ENCODE results near the gene GGNBP2.

GGNBP2 gene

DNA sequence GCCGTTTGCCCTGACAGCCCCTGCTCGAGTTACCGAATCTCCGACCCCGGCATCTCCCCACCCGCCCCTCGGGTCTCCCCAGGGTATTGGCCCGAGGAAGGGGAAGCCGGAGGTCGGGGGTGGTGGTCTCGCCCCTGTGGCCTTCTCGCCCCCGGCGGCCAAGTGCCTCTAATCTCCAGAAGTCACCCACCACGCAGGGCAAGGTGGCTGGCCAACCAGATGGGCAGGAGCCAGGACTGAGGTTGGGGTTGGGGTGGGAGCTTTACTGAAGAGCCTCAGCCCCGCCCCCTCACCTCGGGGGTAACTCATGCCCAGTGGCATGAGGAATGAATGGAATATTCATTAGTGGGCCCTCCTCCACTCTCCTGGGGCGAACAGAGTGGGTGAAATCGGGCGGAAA is 47.6 kb downstream of the GGNBP2 start:
- H3K4me3 ChIP-seq (ENCODE audit: low read depth, low read length): peak overlapping the region; percentile 86
- H2AFZ ChIP-seq (ENCODE audit: insufficient read depth, low read length, poor library complexity): peak overlapping the region; percentile 98
- H3K18ac ChIP-seq (ENCODE audit: low read length): peak overlapping the region; percentile 14
- no peak overlapping the region for H2AK5ac ChIP-seq (ENCODE audit: low read length)
- H3K9ac ChIP-seq (ENCODE audit: low read length): no peak overlapping the region
- H2BK12ac ChIP-seq (ENCODE audit: low read length): no peak overlapping the region
- peak overlapping the region; percentile 79 for H3K14ac ChIP-seq (ENCODE audit: low read length)
- no peak overlapping the region for H2BK5ac ChIP-seq (ENCODE audit: low read depth, low read length, poor library complexity)
- peaks cover 4% of the 10 kb centered on the region for H3K79me1 ChIP-seq (ENCODE audit: low read length)
- H3K4me1 ChIP-seq (ENCODE audit: control insufficient read depth in 1 of 2, insufficient read depth in 2 of 2, low read length in 2 of 2): peaks cover 19 to 20% of the 10 kb centered on the region in 2 experiments
- no peak overlapping the region for H4K12ac ChIP-seq (ENCODE audit: low read depth, low read length)
- H3K9me3 ChIP-seq (ENCODE audit: insufficient read depth, low read depth, low read length): no peaks in the 10 kb centered on the region
- no peaks in the 10 kb centered on the region for H3K27me3 ChIP-seq (ENCODE audit: insufficient read depth, low read length)
- WGBS (ENCODE audit: extremely low coverage, insufficient coverage, insufficient read length): no CpG with 5 or more reads among the region's 20 CpGs
- peak overlapping the region; percentile 71 for H4K91ac ChIP-seq (ENCODE audit: low read depth, low read length)
- H3K4me2 ChIP-seq (ENCODE audit: low read length): peak overlapping the region; percentile 70
- peaks cover 6 to 11% of the 10 kb centered on the region in 2 experiments for H3K36me3 ChIP-seq (ENCODE audit: control insufficient read depth in 1 of 2, insufficient read depth in 2 of 2, low read length in 2 of 2)
- H3K4ac ChIP-seq (ENCODE audit: low read depth, low read length): peak overlapping the region; percentile 85
- H4K8ac ChIP-seq (ENCODE audit: low read depth, low read length): peak overlapping the region; percentile 6
- H3K23ac ChIP-seq (ENCODE audit: low read length): no peak overlapping the region
- H3K27ac ChIP-seq (ENCODE audit: low read depth, low read length): no peak overlapping the region
- H2BK120ac ChIP-seq (ENCODE audit: insufficient read depth, low read length, poor library complexity): no peak overlapping the region
- no peak for DNase-seq
- H3K79me2 ChIP-seq (ENCODE audit: control insufficient read depth, insufficient read depth, low read length, poor library complexity): peaks cover 5% of the 10 kb centered on the region

DNA sequence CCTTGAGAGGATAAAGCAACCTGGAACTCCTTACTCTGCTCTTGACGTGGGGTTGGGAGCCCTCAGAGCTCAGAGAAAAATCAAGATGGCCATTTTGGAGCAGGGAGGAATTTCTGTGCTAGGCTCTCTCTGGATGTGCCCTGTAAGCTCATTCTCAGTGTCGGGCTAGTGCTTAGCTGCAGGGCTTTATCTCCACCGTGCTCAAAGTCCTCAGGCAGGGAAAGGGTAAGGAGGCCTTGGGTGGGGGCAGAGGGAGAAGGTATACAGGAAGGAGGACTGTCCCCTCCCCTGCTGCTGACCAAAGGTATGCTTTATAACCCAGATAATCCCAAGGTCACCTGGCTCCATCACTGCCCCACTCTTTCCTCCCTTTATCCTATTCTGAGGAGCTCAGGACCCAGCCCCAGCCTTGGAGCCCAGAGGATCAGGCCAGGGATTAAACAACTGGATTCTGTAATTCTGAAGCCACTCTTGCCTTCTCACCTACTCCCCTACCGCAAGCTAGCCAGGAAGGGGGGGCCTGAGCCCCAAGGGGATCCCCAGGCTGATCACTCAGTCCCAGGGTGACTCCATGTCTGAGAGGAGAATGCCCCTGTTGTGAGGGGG is 48.1 kb downstream of the GGNBP2 start:
- Histone ChIP-seq H4K12ac (ENCODE audit: low read depth, low read length) (no peak overlapping the region), H2BK120ac (ENCODE audit: insufficient read depth, low read length, poor library complexity) (peak overlapping the region; percentile 14), H2BK5ac (ENCODE audit: low read depth, low read length, poor library complexity) (no peak overlapping the region), H4K91ac (ENCODE audit: low read depth, low read length) (no peak overlapping the region), H2AFZ (ENCODE audit: insufficient read depth, low read length, poor library complexity) (peak overlapping the region; percentile 39), H2BK12ac (ENCODE audit: low read length) (peak overlapping the region; percentile 1), H3K9ac (ENCODE audit: low read length) (peak overlapping the region; percentile 11), H4K8ac (ENCODE audit: low read depth, low read length) (peak overlapping the region; percentile 6), H3K27me3 (ENCODE audit: insufficient read depth, low read length) (no peaks in the 10 kb centered on the region), H2AK5ac (ENCODE audit: low read length) (peak overlapping the region; percentile 40), H3K4me2 (ENCODE audit: low read length) (peak overlapping the region; percentile 70), H3K14ac (ENCODE audit: low read length) (peak overlapping the region; percentile 40), H3K4me3 (ENCODE audit: low read depth, low read length) (peak overlapping the region; percentile 86), H3K36me3 (ENCODE audit: control insufficient read depth in 1 of 2, insufficient read depth in 2 of 2, low read length in 2 of 2) (peaks cover 4 to 8% of the 10 kb centered on the region in 2 experiments), H3K27ac (ENCODE audit: low read depth, low read length) (no peak overlapping the region), H3K79me2 (ENCODE audit: control insufficient read depth, insufficient read depth, low read length, poor library complexity) (peaks cover 5% of the 10 kb centered on the region), H3K4ac (ENCODE audit: low read depth, low read length) (no peak overlapping the region), H3K79me1 (ENCODE audit: low read length) (peaks cover 4% of the 10 kb centered on the region), H3K9me3 (ENCODE audit: insufficient read depth, low read depth, low read length) (no peaks in the 10 kb centered on the region), H3K23ac (ENCODE audit: low read length) (no peak overlapping the region), H3K18ac (ENCODE audit: low read length) (peak overlapping the region; percentile 14), H3K4me1 (ENCODE audit: control insufficient read depth in 1 of 2, insufficient read depth in 2 of 2, low read length in 2 of 2) (peaks cover 19 to 20% of the 10 kb centered on the region in 2 experiments)
- WGBS (ENCODE audit: extremely low coverage, insufficient coverage, insufficient read length): no CpG with 5 or more reads among the region's 4 CpGs
- no peak for DNase-seq

DNA sequence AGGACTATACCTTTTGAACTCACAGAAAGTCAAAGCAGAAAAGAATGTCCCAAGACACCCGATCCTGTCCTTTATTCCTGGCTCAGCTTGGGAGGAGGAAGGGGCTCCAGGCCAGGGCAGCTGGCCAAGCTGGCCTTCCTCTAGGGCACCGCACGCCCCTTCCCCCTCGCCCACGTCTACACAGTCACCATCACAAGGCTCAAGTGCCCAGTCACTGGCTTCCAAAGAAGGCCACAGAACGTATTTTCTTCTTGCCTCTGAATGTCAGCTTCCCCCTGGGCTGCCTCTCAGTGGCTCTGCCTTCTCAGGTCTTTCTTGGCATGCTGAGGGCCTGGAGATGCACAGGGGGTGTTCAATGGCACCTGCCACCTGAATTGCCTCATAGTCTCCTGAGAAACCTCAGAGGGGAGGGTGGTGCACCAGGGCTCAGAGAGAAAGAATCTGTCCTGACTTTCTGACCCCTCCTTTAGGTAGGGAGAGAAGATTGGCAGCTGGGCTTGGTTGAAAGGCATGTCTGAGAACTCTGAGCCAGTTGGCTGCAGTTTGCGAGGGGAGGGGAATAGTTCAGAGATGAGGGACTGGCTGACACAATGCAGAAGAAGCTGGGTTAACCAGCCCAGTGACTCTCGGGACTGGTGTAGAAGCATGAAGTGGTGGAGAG is 49.1 kb downstream of the GGNBP2 start:
- H3K23ac ChIP-seq (ENCODE audit: low read length): no peak overlapping the region
- no peak overlapping the region for H3K18ac ChIP-seq (ENCODE audit: low read length)
- peaks cover 5% of the 10 kb centered on the region for H3K79me2 ChIP-seq (ENCODE audit: control insufficient read depth, insufficient read depth, low read length, poor library complexity)
- H3K4me3 ChIP-seq (ENCODE audit: low read depth, low read length): no peak overlapping the region
- no peak overlapping the region for H2AFZ ChIP-seq (ENCODE audit: insufficient read depth, low read length, poor library complexity)
- H2AK5ac ChIP-seq (ENCODE audit: low read length): no peak overlapping the region
- WGBS (ENCODE audit: extremely low coverage, insufficient coverage, insufficient read length): no CpG with 5 or more reads among the region's 8 CpGs
- H3K9me3 ChIP-seq (ENCODE audit: insufficient read depth, low read depth, low read length): no peaks in the 10 kb centered on the region
- peaks cover 4% of the 10 kb centered on the region for H3K79me1 ChIP-seq (ENCODE audit: low read length)
- DNase-seq: peak; percentile 85 to 92
- no peak overlapping the region for H3K4ac ChIP-seq (ENCODE audit: low read depth, low read length)
- no peak overlapping the region for H2BK12ac ChIP-seq (ENCODE audit: low read length)
- H2BK120ac ChIP-seq (ENCODE audit: insufficient read depth, low read length, poor library complexity): no peak overlapping the region
- H4K91ac ChIP-seq (ENCODE audit: low read depth, low read length): no peak overlapping the region
- H3K9ac ChIP-seq (ENCODE audit: low read length): no peak overlapping the region
- H3K4me2 ChIP-seq (ENCODE audit: low read length): no peak overlapping the region
- peaks cover 19 to 20% of the 10 kb centered on the region in 2 experiments for H3K4me1 ChIP-seq (ENCODE audit: control insufficient read depth in 1 of 2, insufficient read depth in 2 of 2, low read length in 2 of 2)
- H4K8ac ChIP-seq (ENCODE audit: low read depth, low read length): no peak overlapping the region
- peaks cover 3 to 6% of the 10 kb centered on the region in 2 experiments for H3K36me3 ChIP-seq (ENCODE audit: control insufficient read depth in 1 of 2, insufficient read depth in 2 of 2, low read length in 2 of 2)
- H3K14ac ChIP-seq (ENCODE audit: low read length): no peak overlapping the region
- H3K27ac ChIP-seq (ENCODE audit: low read depth, low read length): no peak overlapping the region
- H4K12ac ChIP-seq (ENCODE audit: low read depth, low read length): no peak overlapping the region
- no peak overlapping the region for H2BK5ac ChIP-seq (ENCODE audit: low read depth, low read length, poor library complexity)
- H3K27me3 ChIP-seq (ENCODE audit: insufficient read depth, low read length): no peaks in the 10 kb centered on the region

GRCh38 chr17:36594626-36595401 is 50.1 kb downstream of the GGNBP2 start:
- H4K8ac ChIP-seq (ENCODE audit: low read depth, low read length): no peak overlapping the region
- H3K79me1 ChIP-seq (ENCODE audit: low read length): peaks cover 4% of the 10 kb centered on the region
- WGBS (ENCODE audit: extremely low coverage, insufficient coverage, insufficient read length): no CpG with 5 or more reads among the region's 13 CpGs
- H2BK12ac ChIP-seq (ENCODE audit: low read length): no peak overlapping the region
- DNase-seq: no peak
- no peak overlapping the region for H3K4ac ChIP-seq (ENCODE audit: low read depth, low read length)
- H3K79me2 ChIP-seq (ENCODE audit: control insufficient read depth, insufficient read depth, low read length, poor library complexity): peaks cover 5% of the 10 kb centered on the region
- H3K4me3 ChIP-seq (ENCODE audit: low read depth, low read length): no peak overlapping the region
- no peak overlapping the region for H3K18ac ChIP-seq (ENCODE audit: low read length)
- no peak overlapping the region for H3K14ac ChIP-seq (ENCODE audit: low read length)
- no peak overlapping the region for H3K27ac ChIP-seq (ENCODE audit: low read depth, low read length)
- H3K27me3 ChIP-seq (ENCODE audit: insufficient read depth, low read length): no peaks in the 10 kb centered on the region
- H3K4me1 ChIP-seq (ENCODE audit: control insufficient read depth in 1 of 2, insufficient read depth in 2 of 2, low read length in 2 of 2): peaks cover 19 to 20% of the 10 kb centered on the region in 2 experiments
- no peak overlapping the region for H2BK120ac ChIP-seq (ENCODE audit: insufficient read depth, low read length, poor library complexity)
- H4K91ac ChIP-seq (ENCODE audit: low read depth, low read length): no peak overlapping the region
- H3K9ac ChIP-seq (ENCODE audit: low read length): no peak overlapping the region
- no peak overlapping the region for H2AK5ac ChIP-seq (ENCODE audit: low read length)
- no peak overlapping the region for H3K4me2 ChIP-seq (ENCODE audit: low read length)
- H4K12ac ChIP-seq (ENCODE audit: low read depth, low read length): no peak overlapping the region
- no peak overlapping the region for H2BK5ac ChIP-seq (ENCODE audit: low read depth, low read length, poor library complexity)
- no peak overlapping the region for H2AFZ ChIP-seq (ENCODE audit: insufficient read depth, low read length, poor library complexity)
- H3K9me3 ChIP-seq (ENCODE audit: insufficient read depth, low read depth, low read length): no peaks in the 10 kb centered on the region
- H3K23ac ChIP-seq (ENCODE audit: low read length): no peak overlapping the region
- peaks cover 3 to 9% of the 10 kb centered on the region in 2 experiments for H3K36me3 ChIP-seq (ENCODE audit: control insufficient read depth in 1 of 2, insufficient read depth in 2 of 2, low read length in 2 of 2)
